ENCODE data around the gene MRPL54. TPM values are rescaled to one million over a fixed set of nuclear protein-coding genes. Genes with fewer than 3 reads are reported as not detected.

MRPL54 gene
- total RNA-seq, 2 experiments from 2014 or later: 78.4 to 81.3 TPM

DNA sequence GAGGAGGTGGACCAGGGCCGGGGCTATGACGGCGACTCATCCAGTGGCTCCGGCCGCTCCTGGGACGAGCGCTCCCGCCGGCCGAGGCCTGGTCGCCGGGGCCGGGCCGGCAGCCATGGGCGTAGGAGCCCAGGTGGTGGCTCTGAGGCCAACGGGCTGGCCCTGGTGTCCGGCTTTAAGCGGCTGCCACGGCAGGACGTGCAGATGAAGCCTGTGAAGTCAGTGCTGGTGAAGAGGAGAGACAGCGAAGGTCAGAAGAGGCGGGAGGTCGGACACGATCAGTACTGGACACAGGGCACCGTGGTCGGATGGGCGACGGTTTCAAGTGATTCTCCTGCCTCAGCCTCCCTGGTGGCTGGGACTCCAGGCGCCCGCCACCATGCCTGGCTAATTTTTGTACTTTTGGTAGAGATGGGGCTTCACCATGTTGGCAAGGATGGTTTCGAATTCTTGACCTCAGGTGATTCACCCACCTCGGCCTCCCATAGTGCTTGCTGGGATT, 32.0 kb upstream of the MRPL54 start:
- Mint-ChIP-seq H3K4me3 (no peak overlapping the region), H3K27ac (no peak overlapping the region), H3K9me3 (no peaks in the 10 kb centered on the region), H3K36me3 (ENCODE audit: low read depth) (no peaks in the 10 kb centered on the region), H3K27me3 (no peaks in the 10 kb centered on the region), H3K4me1 (no peaks in the 10 kb centered on the region)
- ChIA-PET POLR2A (no interaction called here), CTCF (no interaction called here)
- no peak for DNase-seq

DNA sequence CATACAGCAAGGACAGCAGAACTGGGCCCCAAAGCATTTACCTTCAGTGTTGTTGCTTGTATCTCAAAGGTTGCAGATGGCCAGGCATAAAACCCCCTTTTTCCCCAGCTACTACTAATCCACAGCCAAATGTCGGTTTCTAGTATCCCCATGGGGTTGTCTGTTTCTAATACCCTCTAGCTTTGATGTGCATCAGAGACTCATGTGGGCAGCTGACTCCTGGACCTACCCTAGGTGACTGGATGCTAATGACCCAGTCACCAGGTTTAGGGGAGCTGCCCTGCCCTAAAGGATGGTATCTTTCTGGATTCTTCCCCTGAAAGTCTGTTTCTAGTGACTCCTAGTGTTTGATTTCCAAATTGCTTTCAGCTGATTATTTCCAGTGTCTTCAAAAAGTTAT, 30.4 kb upstream of the MRPL54 start:
- no peak for DNase-seq
- CTCF ChIA-PET: interaction anchor here (0.7 kb wide), 1 partner anchor 28 kb away, joined by 3 read pairs; no protein-coding TSS in a partner anchor
- Mint-ChIP-seq H3K9me3 (no peaks in the 10 kb centered on the region), H3K4me3 (no peak overlapping the region), H3K27me3 (no peaks in the 10 kb centered on the region), H3K36me3 (ENCODE audit: low read depth) (no peaks in the 10 kb centered on the region), H3K27ac (no peak overlapping the region), H3K4me1 (no peaks in the 10 kb centered on the region)
- POLR2A ChIA-PET: no interaction called here

DNA sequence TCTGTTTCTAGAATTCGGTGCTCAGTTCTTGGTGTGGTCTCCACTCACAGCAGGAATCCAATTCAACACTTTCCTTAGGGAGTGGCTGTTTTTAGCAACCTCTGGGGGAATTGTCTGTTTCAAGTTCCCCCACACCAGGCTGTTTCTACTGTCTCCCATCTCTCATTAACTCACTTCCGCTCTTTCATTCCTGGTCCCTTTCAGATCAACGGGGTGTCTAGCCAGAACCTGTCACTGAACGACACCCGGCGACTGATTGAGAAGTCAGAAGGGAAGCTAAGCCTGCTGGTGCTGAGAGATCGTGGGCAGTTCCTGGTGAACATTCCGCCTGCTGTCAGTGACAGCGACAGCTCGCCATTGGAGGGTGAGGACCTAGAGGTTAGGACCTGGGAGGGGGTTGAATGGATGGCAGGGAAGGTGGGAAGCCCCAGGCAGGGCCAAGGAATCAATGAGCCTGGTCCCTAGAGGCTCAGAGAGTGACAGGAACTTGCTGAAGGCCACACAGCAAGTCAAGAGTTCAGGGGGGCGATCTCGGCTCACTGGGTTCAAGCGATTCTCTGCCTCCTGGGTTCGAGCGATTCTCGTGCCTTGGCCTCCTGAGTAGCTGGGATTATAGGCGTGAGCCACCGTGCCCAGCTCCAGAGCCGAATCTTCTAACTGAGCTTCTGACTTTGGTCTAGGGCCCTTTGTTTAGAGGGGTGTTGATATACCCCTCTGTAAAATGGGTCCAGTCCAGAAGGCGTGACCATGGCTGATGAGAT, 28.8 kb upstream of the MRPL54 start:
- Mint-ChIP-seq H3K4me1 (peaks cover 12% of the 10 kb centered on the region), H3K36me3 (ENCODE audit: low read depth) (no peaks in the 10 kb centered on the region), H3K27me3 (no peaks in the 10 kb centered on the region), H3K27ac (no peak overlapping the region), H3K9me3 (no peaks in the 10 kb centered on the region), H3K4me3 (no peak overlapping the region)
- no peak for DNase-seq
- POLR2A ChIA-PET: no interaction called here
- CTCF ChIA-PET: no interaction called here

DNA sequence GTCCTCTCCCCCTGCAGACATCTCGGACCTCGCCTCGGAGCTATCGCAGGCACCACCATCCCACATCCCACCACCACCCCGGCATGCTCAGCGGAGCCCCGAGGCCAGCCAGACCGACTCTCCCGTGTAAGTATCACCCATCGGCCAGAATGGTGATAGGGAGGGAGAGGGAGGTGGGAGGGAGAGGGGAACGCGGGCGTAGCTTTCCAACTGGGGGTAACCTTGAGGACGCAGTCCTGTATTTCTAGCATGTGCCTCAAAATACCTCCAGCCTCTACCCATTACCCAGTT, 28.2 kb upstream of the MRPL54 start:
- Mint-ChIP-seq H3K36me3 (ENCODE audit: low read depth) (no peaks in the 10 kb centered on the region), H3K9me3 (no peaks in the 10 kb centered on the region), H3K27ac (no peak overlapping the region), H3K27me3 (no peaks in the 10 kb centered on the region), H3K4me3 (no peak overlapping the region), H3K4me1 (peaks cover 17% of the 10 kb centered on the region)
- CTCF ChIA-PET: no interaction called here
- DNase-seq: no peak
- POLR2A ChIA-PET: no interaction called here

DNA sequence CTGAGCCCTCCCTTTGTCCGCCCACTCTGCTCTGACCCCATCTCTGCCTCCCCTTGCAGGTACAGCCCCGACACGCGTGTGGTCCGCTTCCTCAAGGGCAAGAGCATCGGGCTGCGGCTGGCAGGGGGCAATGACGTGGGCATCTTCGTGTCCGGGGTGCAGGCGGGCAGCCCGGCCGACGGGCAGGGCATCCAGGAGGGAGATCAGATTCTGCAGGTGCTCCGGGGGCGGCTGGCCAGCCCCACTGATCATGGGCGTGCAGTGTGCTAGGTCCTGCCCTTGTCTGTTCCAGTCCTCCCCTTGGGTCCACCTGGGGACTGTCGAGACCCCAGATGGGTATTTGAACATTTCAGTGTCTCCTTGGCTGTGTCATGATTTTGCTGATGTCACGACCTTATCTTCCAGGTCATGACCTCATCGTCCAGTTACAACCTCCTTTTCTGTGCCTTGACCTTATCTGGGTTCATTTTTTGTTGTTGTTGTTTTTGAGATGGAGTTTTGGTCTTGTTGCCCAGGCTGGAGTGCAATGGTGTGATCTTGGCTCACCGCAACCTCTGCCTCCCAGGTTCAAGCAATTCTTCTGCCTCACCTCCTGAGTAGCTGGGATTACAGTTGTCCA, 26.3 kb upstream of the MRPL54 start:
- DNase-seq: no peak
- Mint-ChIP-seq H3K36me3 (ENCODE audit: low read depth) (no peaks in the 10 kb centered on the region), H3K27me3 (no peaks in the 10 kb centered on the region), H3K9me3 (no peaks in the 10 kb centered on the region), H3K4me1 (peaks cover 23% of the 10 kb centered on the region), H3K4me3 (no peak overlapping the region), H3K27ac (no peak overlapping the region)
- CTCF ChIA-PET: no interaction called here
- POLR2A ChIA-PET: no interaction called here

DNA sequence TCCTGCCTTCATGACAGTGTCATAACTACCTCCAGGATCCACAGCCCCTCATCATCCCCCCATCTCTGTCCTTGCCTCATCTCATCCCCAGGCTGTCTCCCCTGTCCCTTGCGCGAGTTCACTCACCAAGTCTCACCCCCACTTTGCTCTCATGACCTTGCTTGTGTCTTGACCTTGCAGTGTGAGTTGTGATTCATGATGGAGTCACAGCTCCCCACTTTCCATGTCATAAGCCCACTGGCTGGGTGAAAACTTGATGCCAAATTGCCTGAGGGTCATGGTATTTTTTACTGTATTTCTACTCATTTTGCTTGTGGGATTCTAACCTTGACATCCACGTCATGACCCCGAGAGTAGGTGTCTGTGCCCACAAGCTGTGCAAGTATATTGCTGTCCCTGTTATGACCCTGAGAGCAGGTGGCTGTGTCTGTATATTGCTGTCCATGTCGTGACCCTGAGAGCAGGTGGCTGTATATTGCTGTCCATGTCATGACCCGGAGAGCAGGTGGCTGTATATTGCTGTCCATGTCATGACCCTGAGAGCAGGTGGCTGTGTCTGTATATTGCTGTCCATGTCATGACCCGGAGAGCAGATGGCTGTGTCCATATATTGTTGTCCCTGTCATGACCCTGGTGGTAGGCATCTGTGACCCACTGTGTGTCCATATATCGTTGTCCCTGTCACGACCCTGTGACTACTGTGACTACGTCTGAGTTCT, 24.8 kb upstream of the MRPL54 start:
- Mint-ChIP-seq H3K27ac (peak overlapping the region; percentile 93), H3K4me1 (peaks cover 23% of the 10 kb centered on the region), H3K27me3 (no peaks in the 10 kb centered on the region), H3K4me3 (no peak overlapping the region), H3K36me3 (ENCODE audit: low read depth) (no peaks in the 10 kb centered on the region), H3K9me3 (no peaks in the 10 kb centered on the region)
- ChIA-PET POLR2A (no interaction called here), CTCF (no interaction called here)
- no peak for DNase-seq

GRCh38 chr19:3738477-3739220, 23.8 kb upstream of the MRPL54 start:
- CTCF ChIA-PET: interaction anchor here (0.6 to 1.1 kb wide), 2 partner anchors 25 to 260 kb away, joined by 3 to 4 read pairs; no protein-coding TSS in a partner anchor
- H3K27ac Mint-ChIP-seq: peak overlapping the region; percentile 93
- peak overlapping the region; percentile 22 for H3K4me3 Mint-ChIP-seq
- DNase-seq: no peak
- POLR2A ChIA-PET: no interaction called here
- no peaks in the 10 kb centered on the region for H3K36me3 Mint-ChIP-seq (ENCODE audit: low read depth)
- peaks cover 23% of the 10 kb centered on the region for H3K4me1 Mint-ChIP-seq
- H3K9me3 Mint-ChIP-seq: no peaks in the 10 kb centered on the region
- no peaks in the 10 kb centered on the region for H3K27me3 Mint-ChIP-seq

DNA sequence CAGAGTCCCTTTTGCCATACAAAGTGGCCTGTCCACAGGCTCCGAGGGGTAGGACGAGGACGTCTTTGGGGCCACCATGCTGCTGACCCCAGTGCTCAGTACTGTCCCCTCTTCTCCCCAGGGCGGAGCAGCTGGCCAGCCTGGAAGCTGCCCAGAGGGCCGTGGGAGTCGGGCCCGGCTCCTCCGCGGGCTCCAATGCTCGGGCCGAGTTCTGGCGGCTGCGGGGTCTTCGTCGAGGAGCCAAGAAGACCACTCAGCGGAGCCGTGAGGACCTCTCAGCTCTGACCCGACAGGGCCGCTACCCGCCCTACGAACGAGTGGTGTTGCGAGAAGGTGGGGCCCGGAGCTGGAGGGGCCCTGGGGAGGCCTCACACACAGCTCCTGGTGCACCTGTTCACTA, 22.1 kb upstream of the MRPL54 start:
- POLR2A ChIA-PET: no interaction called here
- H3K4me1 Mint-ChIP-seq: peaks cover 23% of the 10 kb centered on the region
- no peaks in the 10 kb centered on the region for H3K27me3 Mint-ChIP-seq
- no peak overlapping the region for H3K27ac Mint-ChIP-seq
- no peak for DNase-seq
- CTCF ChIA-PET: interaction anchor here (0.9 to 1.5 kb wide), 3 partner anchors 22 to 150 kb away, joined by 3 to 4 read pairs (median 3); partner anchors contain the start of gene MRPL54
- no peaks in the 10 kb centered on the region for H3K36me3 Mint-ChIP-seq (ENCODE audit: low read depth)
- H3K4me3 Mint-ChIP-seq: no peak overlapping the region
- H3K9me3 Mint-ChIP-seq: no peaks in the 10 kb centered on the region

DNA sequence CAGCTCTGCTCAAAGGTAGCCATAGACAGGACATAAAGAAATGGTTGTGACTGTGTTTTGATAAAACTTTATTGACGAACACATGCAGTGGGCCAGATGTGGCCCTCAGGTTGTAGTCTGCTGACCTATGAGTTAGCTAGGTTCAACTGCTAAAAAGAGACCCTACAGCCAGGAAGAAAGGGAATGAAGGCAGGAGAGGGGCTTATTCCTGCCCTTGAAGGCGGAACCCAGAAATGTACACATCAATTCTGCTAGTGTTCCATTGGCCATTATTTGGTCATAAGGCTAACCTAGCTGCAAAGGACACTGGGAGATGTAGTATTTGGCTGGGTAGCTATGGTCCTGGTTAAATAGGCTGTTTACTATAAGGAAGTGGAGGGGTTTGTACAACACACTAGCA, 19.0 kb upstream of the MRPL54 start:
- H3K9me3 Mint-ChIP-seq: no peaks in the 10 kb centered on the region
- CTCF ChIA-PET: interaction anchor here (1.5 kb wide), 1 partner anchor 314 kb away, joined by 3 read pairs; no protein-coding TSS in a partner anchor
- H3K27me3 Mint-ChIP-seq: no peaks in the 10 kb centered on the region
- H3K36me3 Mint-ChIP-seq (ENCODE audit: low read depth): no peaks in the 10 kb centered on the region
- POLR2A ChIA-PET: interaction anchor here (0.6 kb wide), 1 partner anchor 35 kb away, joined by 3 read pairs; no protein-coding TSS in a partner anchor
- no peak for DNase-seq
- no peak overlapping the region for H3K4me3 Mint-ChIP-seq
- peaks cover 14% of the 10 kb centered on the region for H3K4me1 Mint-ChIP-seq
- H3K27ac Mint-ChIP-seq: no peak overlapping the region

GRCh38 chr19:3745363-3746045, 17.0 kb upstream of the MRPL54 start:
- peaks cover 10% of the 10 kb centered on the region for H3K36me3 Mint-ChIP-seq (ENCODE audit: low read depth)
- ChIA-PET POLR2A (no interaction called here), CTCF (no interaction called here)
- no peaks in the 10 kb centered on the region for H3K27me3 Mint-ChIP-seq
- no peaks in the 10 kb centered on the region for H3K9me3 Mint-ChIP-seq
- H3K27ac Mint-ChIP-seq: no peak overlapping the region
- no peak for DNase-seq
- no peak overlapping the region for H3K4me3 Mint-ChIP-seq
- no peaks in the 10 kb centered on the region for H3K4me1 Mint-ChIP-seq

DNA sequence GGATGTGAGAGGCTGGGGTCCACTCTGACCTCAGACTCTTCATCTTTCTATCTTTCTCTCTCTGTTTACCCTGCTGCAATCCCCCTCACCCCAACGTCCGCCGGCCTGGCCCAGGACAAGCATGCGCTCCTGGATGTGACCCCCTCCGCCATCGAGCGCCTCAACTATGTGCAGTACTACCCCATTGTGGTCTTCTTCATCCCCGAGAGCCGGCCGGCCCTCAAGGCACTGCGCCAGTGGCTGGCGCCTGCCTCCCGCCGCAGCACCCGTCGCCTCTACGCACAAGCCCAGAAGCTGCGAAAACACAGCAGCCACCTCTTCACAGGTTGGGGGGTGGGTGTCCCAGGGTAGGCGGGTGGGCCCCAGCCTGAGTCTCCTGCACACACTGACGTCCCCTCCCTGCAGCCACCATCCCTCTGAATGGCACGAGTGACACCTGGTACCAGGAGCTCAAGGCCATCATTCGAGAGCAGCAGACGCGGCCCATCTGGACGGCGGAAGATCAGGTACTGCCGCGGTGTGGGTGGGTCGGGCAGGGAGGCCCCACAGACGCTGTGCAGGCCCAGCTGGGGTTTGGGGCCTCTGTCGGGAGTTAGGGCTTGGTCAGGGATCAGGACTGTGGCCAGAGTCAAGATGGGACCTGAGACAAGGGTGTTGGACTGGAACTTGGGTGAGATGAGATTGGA, 16.0 kb upstream of the MRPL54 start:
- POLR2A ChIA-PET: no interaction called here
- Mint-ChIP-seq H3K4me1 (no peaks in the 10 kb centered on the region), H3K9me3 (no peaks in the 10 kb centered on the region), H3K27me3 (no peaks in the 10 kb centered on the region), H3K27ac (no peak overlapping the region), H3K4me3 (no peak overlapping the region), H3K36me3 (ENCODE audit: low read depth) (peaks cover 15% of the 10 kb centered on the region)
- no peak for DNase-seq
- CTCF ChIA-PET: interaction anchor here (0.7 kb wide), 1 partner anchor 10 kb away, joined by 3 read pairs; no protein-coding TSS in a partner anchor

- CTCF ChIA-PET: interaction anchor here (0.5 kb wide), 1 partner anchor 732 kb away, joined by 3 read pairs; no protein-coding TSS in a partner anchor
- Mint-ChIP-seq H3K4me1 (no peaks in the 10 kb centered on the region), H3K36me3 (ENCODE audit: low read depth) (peaks cover 23% of the 10 kb centered on the region), H3K27ac (no peak overlapping the region), H3K4me3 (no peak overlapping the region), H3K9me3 (no peaks in the 10 kb centered on the region), H3K27me3 (no peaks in the 10 kb centered on the region)
- no peak for DNase-seq
- POLR2A ChIA-PET: no interaction called here
Observed at GRCh38 chr19:3748965-3749364, 13.5 kb upstream of the MRPL54 start.
